Measurements from ENCODE around the gene IQCF2.
"Not testable (repeated sequence)": the region's sequence is repeated elsewhere in the genome, so short reads cannot be mapped to it uniquely, and the experiment has no call there.

The IQCF2 gene

DNA sequence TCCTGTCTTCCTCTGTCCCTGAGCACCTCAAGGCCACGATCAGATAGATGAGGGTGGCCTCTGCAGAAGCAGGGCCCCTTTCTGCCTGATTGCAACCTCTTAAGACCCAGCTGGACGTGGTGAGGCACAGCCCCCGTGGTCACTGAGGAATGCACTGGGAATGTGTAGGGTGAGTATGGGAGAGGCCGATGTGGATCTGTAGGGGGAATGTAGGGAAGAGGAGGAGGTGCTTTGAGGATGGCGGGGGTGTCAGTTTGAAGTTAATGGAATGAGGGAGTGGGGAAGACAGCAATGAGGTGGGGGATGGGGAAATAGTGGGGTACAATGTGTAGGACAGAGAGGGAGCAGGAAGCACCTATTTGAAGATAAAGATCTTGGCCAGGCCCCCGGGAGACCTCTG is 14.8 kb downstream of the IQCF2 start:
- no peak for DNase-seq (ENCODE audit: low read depth in 2 of 2)

DNA sequence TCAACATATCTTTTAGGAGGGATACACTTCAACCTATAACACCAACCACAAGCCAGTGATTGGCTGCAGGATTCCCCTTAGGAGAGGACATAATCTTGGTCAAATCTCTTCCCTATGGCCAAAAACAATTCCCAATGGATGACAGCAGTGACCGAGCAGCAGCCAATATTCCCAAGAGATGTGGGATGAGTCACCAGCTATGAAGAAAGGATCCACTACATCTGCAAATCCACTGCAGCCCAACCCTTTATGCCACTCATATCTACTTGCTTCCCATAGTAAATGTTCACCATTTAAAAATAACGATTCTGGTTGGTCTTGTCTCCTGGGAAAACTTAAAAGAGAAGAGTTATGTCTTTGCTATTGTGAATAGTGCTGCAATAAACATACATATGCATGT is 18.5 kb downstream of the IQCF2 start:
- DNase-seq (ENCODE audit: low read depth in 2 of 2), result no peak

DNA sequence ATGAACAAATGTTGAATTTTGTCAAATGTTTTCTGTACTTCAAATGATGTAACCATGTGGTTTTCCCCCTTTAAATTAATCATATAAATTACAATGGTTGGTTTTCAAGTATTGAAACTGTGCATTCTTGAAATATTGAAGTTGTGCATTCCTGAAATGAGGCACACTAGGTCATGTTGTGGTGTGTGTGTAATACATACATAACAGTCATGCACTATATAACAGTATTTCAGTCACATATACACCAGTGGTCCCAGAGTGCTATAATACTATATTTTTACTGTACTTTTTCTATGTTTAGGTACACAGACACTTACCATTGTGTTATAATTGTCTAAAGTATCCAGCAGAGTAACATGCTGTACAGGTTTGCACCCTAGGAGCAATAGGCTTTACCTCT is 25.0 kb downstream of the IQCF2 start:
- DNase-seq (ENCODE audit: low read depth in 2 of 2), result no peak

DNA sequence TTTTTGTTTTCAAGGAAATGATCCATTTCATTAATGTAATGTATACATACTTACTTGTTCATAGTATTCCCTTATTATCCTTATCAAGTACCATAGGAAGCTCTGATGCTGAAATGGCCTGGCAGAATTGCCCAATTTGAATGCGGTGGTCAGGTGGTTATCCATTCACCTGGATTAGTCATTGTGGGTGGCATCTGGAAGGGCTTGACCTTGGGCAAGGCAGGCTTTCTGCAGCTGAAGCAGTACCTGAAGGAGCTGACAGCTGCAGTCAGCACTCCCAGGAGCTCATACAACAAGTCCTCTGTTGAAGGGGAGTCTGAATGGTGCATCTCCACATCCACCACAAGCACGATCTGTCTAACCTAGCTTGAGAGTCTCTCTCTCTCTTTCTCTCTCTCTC is 26.2 kb downstream of the IQCF2 start:
- no peak for DNase-seq (ENCODE audit: low read depth in 2 of 2)

DNA sequence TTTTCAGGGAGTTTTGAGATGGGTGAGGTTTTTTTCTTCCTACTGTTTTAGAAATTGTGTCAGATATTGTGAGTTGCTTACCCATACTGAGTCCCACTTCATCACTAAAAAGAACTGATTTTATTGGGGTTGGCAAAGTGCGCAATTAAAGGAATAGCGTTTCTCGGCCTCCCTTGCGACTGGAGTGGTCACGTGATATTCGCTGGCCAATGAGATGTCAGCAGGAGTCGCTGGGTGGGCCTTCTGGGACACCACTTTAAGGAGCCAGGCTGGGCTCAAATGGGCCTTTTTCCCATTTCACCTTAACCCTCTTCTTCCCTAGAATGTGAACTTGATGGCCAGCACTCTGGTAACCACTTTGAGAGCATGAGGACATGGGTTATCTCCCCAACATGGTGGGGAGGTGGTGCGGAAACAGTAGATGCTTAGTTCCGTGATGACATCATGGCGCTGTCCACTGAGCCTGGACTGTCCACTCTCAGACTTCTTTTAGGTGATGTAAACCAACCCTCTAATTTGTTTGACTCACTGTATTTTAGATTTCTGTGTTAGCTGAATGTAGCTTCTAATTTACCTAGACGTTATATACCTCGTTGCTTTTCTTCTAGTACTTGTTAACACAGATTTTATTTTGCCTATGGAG is 27.2 kb downstream of the IQCF2 start:
- DNase-seq (ENCODE audit: low read depth in 2 of 2), result no peak

DNA sequence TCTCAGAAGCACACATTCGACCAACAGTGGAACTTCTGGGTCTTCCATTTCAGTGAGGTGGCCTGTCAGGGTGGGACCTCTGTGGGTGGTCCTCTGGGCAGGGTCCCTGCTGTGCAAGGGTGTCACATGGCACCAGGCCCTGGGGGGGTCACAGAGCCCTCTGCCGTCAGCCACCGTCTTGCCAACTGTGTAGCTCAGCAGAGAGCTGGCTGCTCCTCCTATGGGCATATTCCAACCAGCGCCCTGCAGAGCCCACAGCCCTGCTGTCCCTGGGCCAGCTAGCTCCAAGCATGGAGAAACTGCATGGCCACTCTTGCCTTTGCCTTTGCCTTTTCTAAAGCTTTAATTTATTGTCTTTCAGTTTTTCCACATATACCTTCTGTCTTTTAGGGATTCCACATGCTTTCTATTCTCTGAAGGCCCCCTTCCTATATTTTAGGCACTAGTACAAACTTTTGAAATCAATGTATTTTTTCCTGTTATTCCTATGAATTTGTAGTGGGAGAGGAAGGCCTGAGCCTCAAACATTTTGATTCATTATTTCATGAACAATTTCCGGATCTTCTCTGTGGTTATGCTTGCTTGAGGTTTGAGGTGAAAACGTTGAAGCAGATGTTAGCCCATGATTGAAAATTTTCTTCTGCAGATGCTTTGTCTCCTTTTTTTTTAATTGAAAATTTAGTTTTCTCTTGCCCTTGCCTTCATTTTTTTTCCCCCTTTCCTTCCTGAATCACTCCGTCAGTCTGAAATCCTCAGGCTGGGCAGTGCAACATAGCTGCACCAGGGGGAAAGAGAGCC is 30.0 kb downstream of the IQCF2 start:
- no peak for DNase-seq (ENCODE audit: low read depth in 2 of 2)

DNA sequence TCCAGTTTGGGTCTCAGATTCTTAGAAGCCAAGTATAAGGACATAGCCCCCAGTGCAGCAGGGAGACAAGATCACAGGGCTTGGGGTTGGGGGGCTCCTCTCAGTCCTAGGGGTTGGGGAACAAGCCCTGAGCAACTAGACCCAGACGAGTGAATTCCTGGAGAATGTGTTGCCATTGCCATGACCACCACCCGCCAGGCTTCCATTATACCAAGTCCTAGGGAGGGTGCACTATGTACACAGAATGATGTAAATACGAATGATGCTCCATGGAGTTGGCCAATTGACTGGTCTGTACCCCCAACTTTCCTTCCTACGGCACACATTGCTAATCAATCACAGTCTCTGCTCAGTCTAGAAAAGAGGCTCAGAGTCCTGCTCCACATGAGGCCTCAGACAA is 33.0 kb downstream of the IQCF2 start:
- no peak for DNase-seq (ENCODE audit: low read depth in 2 of 2)

DNA sequence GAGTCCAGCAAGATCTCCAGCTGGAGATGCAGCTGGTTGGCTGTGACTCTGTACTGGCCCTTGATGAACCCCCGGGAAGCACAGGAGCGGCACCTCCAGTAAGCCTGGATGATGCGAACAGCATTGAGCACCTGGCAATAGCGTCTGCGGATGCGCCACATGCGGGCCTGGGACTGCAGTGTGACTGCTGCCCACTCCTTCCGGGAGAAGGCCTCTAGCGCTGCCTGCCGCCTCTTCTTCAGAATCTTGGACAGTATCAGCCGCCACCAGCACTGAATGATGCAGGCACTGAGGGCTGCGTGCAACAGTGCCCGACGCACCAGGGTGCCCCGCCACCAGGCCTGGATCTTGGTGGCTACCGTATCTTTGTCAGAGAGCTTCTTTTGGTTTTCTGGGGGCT is 33.5 kb downstream of the IQCF2 start:
- DNase-seq (ENCODE audit: low read depth in 2 of 2), result no peak

DNA sequence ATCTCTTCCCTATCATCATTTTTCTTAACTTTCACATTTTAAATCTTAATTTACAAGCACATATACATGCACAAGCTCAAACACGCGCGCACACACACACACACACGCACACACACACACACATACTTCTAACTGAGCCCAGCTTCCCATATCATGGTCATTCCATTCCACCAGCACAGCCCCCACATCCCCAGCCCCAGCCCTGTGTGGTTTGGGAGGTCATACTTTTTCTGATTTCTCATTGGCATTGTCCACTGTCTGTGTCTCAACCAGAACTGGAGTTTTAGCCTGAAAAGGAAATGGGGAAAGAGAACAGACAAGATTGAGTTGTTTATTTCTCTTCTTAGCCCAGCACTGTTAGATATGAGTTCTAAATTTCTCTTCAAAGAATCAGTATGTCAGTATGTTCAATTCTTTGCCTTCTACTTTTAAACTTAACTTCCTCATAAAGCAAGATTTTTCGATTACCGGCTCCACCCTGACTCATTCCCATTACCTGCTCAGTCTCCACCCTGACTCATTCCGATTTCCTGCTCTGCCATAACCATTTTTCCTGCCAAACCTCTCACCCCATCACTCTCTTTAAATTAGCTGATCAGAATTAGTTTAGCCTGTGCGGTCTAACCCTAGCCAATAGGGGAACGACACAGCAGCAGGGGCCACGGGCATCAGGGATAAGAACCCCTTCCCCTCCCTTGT is 35.3 kb downstream of the IQCF2 start:
- DNase-seq (ENCODE audit: low read depth in 2 of 2), result no peak

DNA sequence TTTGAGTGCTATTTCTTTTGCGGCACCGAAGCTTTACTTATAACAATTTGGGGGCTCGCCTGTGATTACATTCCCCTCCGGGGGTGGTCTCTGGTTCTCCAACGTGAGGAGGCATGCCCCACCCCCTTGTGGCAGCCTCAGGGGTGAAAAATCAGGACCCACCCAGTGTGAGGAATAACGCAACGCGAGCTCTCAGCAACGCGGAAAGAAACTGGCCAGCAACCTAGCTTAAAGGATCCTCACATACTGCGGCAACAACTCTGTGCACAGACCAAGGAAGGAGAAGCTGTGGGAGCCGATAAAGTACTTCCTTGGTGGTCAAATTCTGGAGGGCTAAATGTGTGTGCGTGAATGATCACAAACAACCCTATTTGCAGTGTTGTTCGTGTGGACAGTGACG is 36.0 kb downstream of the IQCF2 start:
- no peak for DNase-seq (ENCODE audit: low read depth in 2 of 2)

DNA sequence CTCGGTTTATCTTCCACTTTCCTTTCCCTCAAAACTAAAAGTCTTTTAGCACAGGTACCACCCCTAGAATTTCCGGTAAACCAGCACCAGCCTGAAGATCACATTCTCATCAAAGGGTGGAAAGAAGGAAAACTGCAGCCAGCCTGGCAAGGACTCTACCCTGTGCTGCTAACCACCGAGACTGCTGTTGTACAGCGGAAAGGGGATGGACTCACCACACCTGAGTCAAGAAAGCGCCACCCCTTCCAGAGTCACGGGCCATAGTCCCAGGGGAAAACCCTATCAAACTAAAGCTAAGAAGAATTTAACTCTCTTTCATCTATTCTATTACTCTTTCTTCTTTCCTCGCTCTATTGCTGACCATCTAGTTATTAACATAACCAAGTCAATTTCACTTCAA is 38.6 kb downstream of the IQCF2 start:
- DNase-seq (ENCODE audit: low read depth in 2 of 2), result not testable (repeated sequence)

DNA sequence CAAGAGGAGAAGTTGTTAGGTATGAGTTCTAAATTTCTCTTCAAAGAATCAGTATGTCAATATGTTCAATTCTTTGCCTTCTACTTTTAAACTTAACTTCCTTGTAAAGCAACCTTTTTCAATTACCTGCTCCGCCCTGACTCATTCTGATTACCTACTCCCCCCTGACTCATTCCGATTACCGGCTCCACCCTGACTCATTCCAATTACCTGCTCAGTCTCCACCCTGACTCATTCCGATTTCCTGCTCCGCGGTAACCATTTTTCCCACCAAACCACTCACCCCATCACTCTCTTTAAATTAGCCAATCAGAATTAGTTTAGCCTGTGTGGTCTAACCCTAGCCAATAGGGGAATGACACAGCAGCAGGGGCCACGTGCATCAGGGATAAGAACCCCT is 40.9 kb downstream of the IQCF2 start:
- not testable (repeated sequence) for DNase-seq (ENCODE audit: low read depth in 2 of 2)

DNA sequence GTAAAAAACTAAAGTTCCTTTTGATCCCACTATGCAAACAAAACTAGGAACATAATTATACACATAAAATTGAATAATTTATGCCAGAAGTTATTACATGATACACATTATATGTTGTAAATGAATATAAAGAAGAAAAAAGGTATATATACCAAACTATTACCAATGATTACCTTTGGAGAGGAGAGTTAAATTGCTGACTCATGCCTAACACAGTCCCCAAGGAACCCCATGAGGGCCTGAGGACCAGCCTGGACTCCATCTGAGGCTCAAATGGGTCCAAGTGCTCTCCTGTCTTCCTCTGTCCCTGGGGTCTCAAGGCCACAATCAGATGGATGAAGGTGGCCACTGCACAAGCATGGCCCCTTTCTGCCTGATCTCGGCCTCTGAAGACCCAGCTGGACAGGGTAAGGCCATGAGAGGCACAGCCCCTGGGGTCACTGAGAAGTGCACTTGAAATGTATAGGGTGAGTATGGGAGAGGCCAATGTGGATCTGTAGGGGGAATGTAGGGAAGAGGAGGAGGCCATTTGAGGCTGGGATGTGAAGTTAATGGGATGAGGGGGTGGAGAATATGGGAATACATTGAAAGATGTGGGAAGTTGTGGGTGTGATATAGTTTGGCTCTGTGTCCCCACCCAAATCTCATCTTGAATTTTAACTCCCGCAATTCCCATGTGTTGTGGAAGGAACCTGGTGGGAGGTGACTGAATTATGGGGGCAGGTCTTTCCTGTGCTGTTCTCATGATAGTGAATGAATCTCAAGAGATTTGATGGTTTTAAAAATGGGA is 42.8 kb downstream of the IQCF2 start:
- no peak for DNase-seq (ENCODE audit: low read depth in 2 of 2)

DNA sequence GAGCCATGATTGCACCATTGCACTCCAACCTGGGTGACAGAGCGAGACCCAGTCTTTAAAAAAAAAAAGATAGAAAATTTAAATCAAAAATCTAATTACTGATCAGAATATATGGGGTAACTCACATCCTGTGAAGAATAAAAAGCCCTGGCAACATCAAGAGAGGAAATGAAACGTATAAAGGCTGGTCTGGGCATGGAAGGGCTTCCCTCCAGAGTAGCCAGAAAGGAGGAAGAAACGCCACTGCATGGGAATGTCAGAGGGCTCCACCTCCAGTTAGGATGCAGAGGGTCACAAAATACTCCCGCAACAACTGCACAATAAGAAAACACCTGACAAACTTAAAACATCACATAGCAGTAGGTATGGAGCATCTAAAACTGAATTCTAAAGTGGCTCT is 46.6 kb downstream of the IQCF2 start:
- DNase-seq (ENCODE audit: low read depth in 2 of 2), result no peak
